Uterus (tissue), 4 donors: Measurements from ENCODE around the gene LCA5. TPM values are rescaled to one million over a fixed set of nuclear protein-coding genes. Genes with fewer than 3 reads are reported as not detected.

ENCODE experiments used
- DNase-seq, 2 donors: peaks; one replicate each; pipeline ENCODE4 v3.0.0-alpha.2; 2019 to 2020
- H3K27ac ChIP-seq, 2 donors: fragments of 200-600 bp; sonication (generic); 1 replicate in 1 of 2; 2 replicates in 1 of 2; pipeline ENCODE4 v1.5.1; 2016 to 2018
- H3K27me3 ChIP-seq, 2 donors: fragments of 200-600 bp; sonication (generic); one replicate each; pipeline ENCODE4 v1.5.1; 2018 to 2019; ENCODE audit warnings: control low read depth in 1 of 2
- H3K36me3 ChIP-seq, 2 donors: fragments of 200-600 bp; sonication (generic); one replicate each; pipeline ENCODE4 v1.5.1; 2019; ENCODE audit warnings: control low read depth in 1 of 2
- H3K4me1 ChIP-seq, 2 donors: fragments of 200-600 bp; sonication (generic); one replicate each; pipeline ENCODE4 v1.5.1; 2018 to 2019; ENCODE audit warnings: control low read depth in 1 of 2
- H3K4me3 ChIP-seq, 2 donors: fragments of 200-600 bp; sonication (generic); 1 replicate in 1 of 2; 2 replicates in 1 of 2; pipeline ENCODE4 v1.5.1; 2018 to 2019; ENCODE audit warnings: mild to moderate bottlenecking in 1 of 2
- H3K9me3 ChIP-seq, 2 donors: fragments of 200-600 bp; sonication (generic); one replicate each; pipeline ENCODE4 v1.5.1; 2019; ENCODE audit warnings: control low read depth in 1 of 2
- POLR2A ChIP-seq, 2 donors: fragments of 450-650 bp; IDR thresholded peaks; one replicate each; pipeline ENCODE4 v1.6.1; 2016; ENCODE audit warnings: antibody characterized with exemption in 2 of 2, mild to moderate bottlenecking in 1 of 2, moderate library complexity in 1 of 2
- intact Hi-C: fragments of 100-400 bp; cut with DNase I; formaldehyde crosslinking; loops from one replicate; pipeline ENCODE4 v1.15.1; 2023; ENCODE audit warnings: low total_unique reads
- total RNA-seq, 4 donors: library from RNA; depleted of rRNA in 3 of 4; stranded (reverse); fragments of >200 nt in 3 of 4; gene quantifications; one replicate each; pipeline versions ENCODE4 v1.1.0 to v1.2.4, GENCODE V29; 2014 to 2023
- TF ChIP-seq, protein P1 (sequence below), 4 experiments: fragments of 200-600 bp in 2 of 4; fragments of 450-650 bp in 2 of 4; sonication (generic) in 2 of 4; IDR thresholded peaks; one replicate each; pipeline ENCODE4 v1.5.1; 2016 to 2019; ENCODE audit warnings: antibody characterized with exemption in 4 of 4, mild to moderate bottlenecking in 2 of 4, moderate library complexity in 1 of 4
- donor health status: DM: yes; HTN: yes; CAD: no.

The LCA5 gene
- total RNA-seq, 4 donors from 2014 or later, result 3.6 to 18.0 (median 9.3) TPM

DNA sequence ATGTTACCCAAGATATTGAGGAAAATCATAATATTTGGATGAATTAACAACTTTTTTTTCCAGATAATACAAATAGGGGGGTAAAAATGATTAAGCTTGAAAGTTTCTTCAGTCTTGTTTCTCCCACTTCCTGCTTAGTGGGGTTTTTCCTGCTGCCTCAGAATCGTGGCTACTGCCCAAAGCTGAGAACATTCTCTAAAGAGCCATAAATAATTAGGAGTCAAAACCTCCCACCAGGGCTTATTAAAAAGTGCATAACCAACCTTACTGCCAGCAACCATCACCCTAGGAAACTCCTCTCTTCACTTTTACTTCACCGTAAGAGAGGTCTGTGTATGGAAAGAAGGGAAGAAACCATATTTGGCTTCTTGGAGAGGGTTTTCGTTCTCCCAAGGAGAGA lies 9.0 kb upstream of the LCA5 start:
- intact Hi-C loops, result no loop called here
- Histone ChIP-seq H3K9me3 (no peaks in the 10 kb centered on the region), H3K27ac (peak overlapping the region; percentile 77 to 90), H3K4me1 (no peaks in the 10 kb centered on the region), H3K36me3 (no peaks in the 10 kb centered on the region), H3K27me3 (no peaks in the 10 kb centered on the region), H3K4me3 (no peak overlapping the region)
- DNase-seq, result peak; percentile 41 to 62
- TF ChIP-seq, protein P1, sequence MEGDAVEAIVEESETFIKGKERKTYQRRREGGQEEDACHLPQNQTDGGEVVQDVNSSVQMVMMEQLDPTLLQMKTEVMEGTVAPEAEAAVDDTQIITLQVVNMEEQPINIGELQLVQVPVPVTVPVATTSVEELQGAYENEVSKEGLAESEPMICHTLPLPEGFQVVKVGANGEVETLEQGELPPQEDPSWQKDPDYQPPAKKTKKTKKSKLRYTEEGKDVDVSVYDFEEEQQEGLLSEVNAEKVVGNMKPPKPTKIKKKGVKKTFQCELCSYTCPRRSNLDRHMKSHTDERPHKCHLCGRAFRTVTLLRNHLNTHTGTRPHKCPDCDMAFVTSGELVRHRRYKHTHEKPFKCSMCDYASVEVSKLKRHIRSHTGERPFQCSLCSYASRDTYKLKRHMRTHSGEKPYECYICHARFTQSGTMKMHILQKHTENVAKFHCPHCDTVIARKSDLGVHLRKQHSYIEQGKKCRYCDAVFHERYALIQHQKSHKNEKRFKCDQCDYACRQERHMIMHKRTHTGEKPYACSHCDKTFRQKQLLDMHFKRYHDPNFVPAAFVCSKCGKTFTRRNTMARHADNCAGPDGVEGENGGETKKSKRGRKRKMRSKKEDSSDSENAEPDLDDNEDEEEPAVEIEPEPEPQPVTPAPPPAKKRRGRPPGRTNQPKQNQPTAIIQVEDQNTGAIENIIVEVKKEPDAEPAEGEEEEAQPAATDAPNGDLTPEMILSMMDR (IDR thresholded peaks at IDR 0.05), result no peak
- no peak for TF ChIP-seq POLR2A (IDR thresholded peaks at IDR 0.05)

DNA sequence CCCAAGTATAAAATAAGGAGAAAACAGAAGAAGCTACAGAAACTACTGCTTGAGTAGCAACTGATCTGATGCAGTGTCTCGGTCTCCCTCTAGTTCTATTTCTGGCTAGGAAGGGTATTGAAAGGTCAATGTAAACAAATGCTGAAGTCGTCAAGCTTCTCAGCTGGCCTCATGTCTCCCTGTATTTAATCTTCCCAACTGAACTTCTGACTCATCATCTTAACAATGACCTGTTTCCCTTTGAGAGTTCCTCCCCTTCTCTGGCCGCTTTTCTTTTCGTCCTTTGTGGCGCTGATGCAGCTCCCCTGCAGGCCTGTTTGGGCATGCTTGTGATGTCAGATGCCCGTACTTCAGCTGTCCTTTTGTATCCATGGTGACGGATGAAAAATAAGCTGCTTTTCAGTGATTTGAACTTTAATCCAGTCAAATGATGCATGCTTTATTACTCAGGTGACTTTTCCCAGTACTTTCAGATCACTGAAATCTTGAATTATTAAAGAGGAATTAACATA lies 7.8 kb upstream of the LCA5 start:
- TF ChIP-seq, protein P1 (IDR thresholded peaks at IDR 0.05), result peak; percentile 46 to 71 (median 56)
- peak in 1 of 2 donors; percentile 18 for TF ChIP-seq POLR2A (IDR thresholded peaks at IDR 0.05)
- intact Hi-C loops, result no loop called here
- Histone ChIP-seq H3K4me3 (no peak overlapping the region), H3K4me1 (no peaks in the 10 kb centered on the region), H3K9me3 (no peaks in the 10 kb centered on the region), H3K36me3 (no peaks in the 10 kb centered on the region), H3K27ac (peak overlapping the region; percentile 77 to 90), H3K27me3 (no peaks in the 10 kb centered on the region)
- DNase-seq, result peak; percentile 74 to 78

GRCh38 chr6:79544299-79544927 lies 7.2 kb upstream of the LCA5 start:
- no peaks in the 10 kb centered on the region for H3K27me3 ChIP-seq
- DNase-seq, result no peak
- H3K4me1 ChIP-seq, result peaks cover 0 to 1% of the 10 kb centered on the region in 2 donors
- H3K9me3 ChIP-seq, result no peaks in the 10 kb centered on the region
- intact Hi-C loops, result no loop called here
- peak overlapping the region; percentile 77 to 90 for H3K27ac ChIP-seq
- no peaks in the 10 kb centered on the region for H3K36me3 ChIP-seq
- H3K4me3 ChIP-seq, result no peak overlapping the region
- TF ChIP-seq, protein P1 (IDR thresholded peaks at IDR 0.05), result no peak
- TF ChIP-seq POLR2A (IDR thresholded peaks at IDR 0.05), result no peak

- DNase-seq, result no peak
- Histone ChIP-seq H3K27me3 (no peaks in the 10 kb centered on the region), H3K27ac (peak overlapping the region; percentile 77 to 90), H3K9me3 (no peaks in the 10 kb centered on the region), H3K36me3 (no peaks in the 10 kb centered on the region), H3K4me3 (no peak overlapping the region), H3K4me1 (peaks cover 0 to 6% of the 10 kb centered on the region in 2 donors)
- intact Hi-C loops, result no loop called here
- TF ChIP-seq, protein P1 (IDR thresholded peaks at IDR 0.05), result no peak
- no peak for TF ChIP-seq POLR2A (IDR thresholded peaks at IDR 0.05)
These were observed 6.7 kb upstream of the LCA5 start for GRCh38 chr6:79543886-79544285.

DNA sequence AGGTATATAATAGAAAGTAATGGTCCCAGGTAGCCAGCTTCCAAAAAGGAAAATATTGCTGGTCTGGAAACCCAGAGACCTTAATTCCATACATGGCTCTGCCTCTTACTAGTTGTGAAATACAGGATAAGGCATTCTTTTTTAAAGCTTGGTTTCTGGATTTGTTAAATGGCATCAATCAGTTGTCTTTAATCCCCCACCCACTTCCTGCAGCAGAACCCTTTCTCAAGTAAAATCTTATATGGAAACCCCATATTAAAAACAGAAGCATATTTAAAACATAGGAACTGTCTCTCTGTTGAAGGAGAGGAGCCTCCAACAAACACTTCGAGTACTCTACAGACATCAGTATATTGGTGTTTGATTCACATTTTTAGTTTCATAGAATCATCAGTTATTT lies 6.2 kb upstream of the LCA5 start:
- TF ChIP-seq, protein P1 (IDR thresholded peaks at IDR 0.05), result no peak
- no peak for TF ChIP-seq POLR2A (IDR thresholded peaks at IDR 0.05)
- Histone ChIP-seq H3K36me3 (no peaks in the 10 kb centered on the region), H3K27ac (peak overlapping the region; percentile 77 to 90)

More for the DNA sequence above, 6.2 kb upstream of the LCA5 start:
- no peaks in the 10 kb centered on the region for H3K9me3 ChIP-seq
- peaks cover 0 to 7% of the 10 kb centered on the region in 2 donors for H3K4me1 ChIP-seq
- intact Hi-C loops, result no loop called here
- no peaks in the 10 kb centered on the region for H3K27me3 ChIP-seq
- H3K4me3 ChIP-seq, result no peak overlapping the region
- DNase-seq, result no peak
